MM.1S (cell line): ENCODE data around the gene ACSS1.

ENCODE experiments used
- DNase-seq: peaks from one replicate; pipeline ENCODE4 v3.0.0-alpha.2; 2015
- H2AFZ ChIP-seq: fragments of 300-600 bp; sonication (generic); 2 replicates; pipeline ENCODE4 v1.6.0; 2016; ENCODE audit warnings: antibody characterized with exemption, low read length
- H3F3A ChIP-seq: fragments of 300-600 bp; sonication (generic); 2 replicates; pipeline ENCODE4 v1.6.1; 2016; ENCODE audit warnings: mild to moderate bottlenecking, antibody characterized with exemption, low read length, moderate library complexity, mixed read lengths; ENCODE audit not compliant: insufficient read depth
- H3K27ac ChIP-seq: fragments of 300-600 bp; sonication (generic); 2 replicates; pipeline ENCODE4 v1.5.1; 2016; ENCODE audit warnings: mild to moderate bottlenecking, low read length
- H3K27me3 ChIP-seq: fragments of 300-600 bp; sonication (generic); replicated peaks from 2 replicates; pipeline ENCODE4 v1.6.0; 2016; ENCODE audit warnings: low read length; ENCODE audit not compliant: insufficient read depth
- H3K36me3 ChIP-seq: fragments of 300-600 bp; sonication (generic); replicated peaks from 2 replicates; pipeline ENCODE4 v1.6.1; 2016; ENCODE audit warnings: mild to moderate bottlenecking, low read length, mixed read lengths; ENCODE audit not compliant: insufficient read depth
- H3K4me1 ChIP-seq: fragments of 300-600 bp; sonication (generic); 2 replicates; pipeline ENCODE4 v1.6.1; 2016; ENCODE audit warnings: low read length, mixed read lengths
- H3K4me2 ChIP-seq: fragments of 300-600 bp; sonication (generic); 2 replicates; pipeline ENCODE4 v1.6.0; 2016; ENCODE audit warnings: low read depth, low read length
- H3K4me3 ChIP-seq: fragments of 300-600 bp; sonication (generic); 2 replicates; pipeline ENCODE4 v1.5.1; 2016; ENCODE audit warnings: low read length, mixed read lengths
- H3K79me2 ChIP-seq: fragments of 300-600 bp; sonication (generic); 2 replicates; pipeline ENCODE4 v1.6.1; 2016; ENCODE audit warnings: mixed run types, low read length, mixed read lengths
- H3K9ac ChIP-seq: fragments of 300-600 bp; sonication (generic); 2 replicates; pipeline ENCODE4 v1.6.1; 2016; ENCODE audit warnings: low read length, mixed read lengths
- H3K9me2 ChIP-seq: fragments of 300-600 bp; sonication (generic); replicated peaks from 2 replicates; pipeline ENCODE4 v1.6.1; 2016; ENCODE audit warnings: mild to moderate bottlenecking, low read length, mixed read lengths; ENCODE audit not compliant: insufficient read depth
- H3K9me3 ChIP-seq: fragments of 300-600 bp; sonication (generic); replicated peaks from 2 replicates; pipeline ENCODE4 v1.6.1; 2016; ENCODE audit warnings: mild to moderate bottlenecking, low read length, mixed read lengths; ENCODE audit not compliant: insufficient read depth
- H4K20me1 ChIP-seq: fragments of 300-600 bp; sonication (generic); 2 replicates; pipeline ENCODE4 v1.6.1; 2016; ENCODE audit warnings: mild to moderate bottlenecking, low read length, moderate library complexity, mixed read lengths; ENCODE audit not compliant: insufficient read depth
- EZH2 ChIP-seq: fragments of 300-600 bp; sonication (generic); optimal IDR thresholded peaks from 2 replicates; pipeline ENCODE3; 2017; ENCODE audit warnings: low read depth, mild to moderate bottlenecking, antibody characterized with exemption, low read length, mixed read lengths
- EZH2phosphoT487 ChIP-seq: fragments of 300-600 bp; sonication (generic); IDR thresholded peaks from 2 replicates; pipeline ENCODE4 v1.6.1; 2018; ENCODE audit warnings: antibody characterized with exemption, low read length
- TF ChIP-seq, protein P1 (sequence below): fragments of 300-600 bp; sonication (generic); IDR thresholded peaks from 2 replicates; pipeline ENCODE4 v1.5.1; 2016; ENCODE audit warnings: antibody characterized with exemption, low read length, mixed read lengths

Gene ACSS1

DNA sequence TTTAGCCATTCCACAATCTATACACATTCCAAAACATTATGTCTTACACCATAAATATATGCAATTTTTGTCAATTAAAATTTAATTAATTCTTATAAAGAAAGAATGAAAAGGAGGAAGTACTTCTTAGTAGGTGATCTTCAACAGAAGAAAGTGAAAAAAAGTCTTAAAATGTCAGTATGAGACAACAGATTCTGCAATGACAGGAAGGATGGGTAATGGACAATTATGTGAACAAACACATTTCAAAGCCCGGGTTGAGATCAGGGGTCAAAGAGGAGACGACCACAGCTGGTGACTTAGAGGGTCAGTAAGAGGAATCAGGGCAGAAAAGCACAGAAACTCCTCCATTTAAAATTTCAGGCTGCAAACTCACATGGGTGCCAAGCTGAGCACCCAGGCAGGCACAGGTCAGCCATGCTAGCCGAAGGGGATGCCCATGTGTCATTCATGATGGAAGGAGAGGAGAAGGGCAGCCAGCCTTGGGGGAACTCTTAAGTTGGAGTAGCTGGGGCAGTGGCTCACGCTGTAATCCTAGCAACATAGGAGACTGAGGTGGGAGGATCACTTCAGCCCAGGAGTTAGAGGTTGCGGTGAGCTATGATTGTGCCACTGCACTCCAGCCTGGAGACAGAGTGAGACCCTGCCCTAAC, 13.0 kb upstream of the ACSS1 start:
- H3K4me2 ChIP-seq = no peak overlapping the region
- H3K79me2 ChIP-seq = no peaks in the 10 kb centered on the region
- peaks cover 4% of the 10 kb centered on the region; the same call in 1 of the 2 replicates for H3F3A ChIP-seq

DNA sequence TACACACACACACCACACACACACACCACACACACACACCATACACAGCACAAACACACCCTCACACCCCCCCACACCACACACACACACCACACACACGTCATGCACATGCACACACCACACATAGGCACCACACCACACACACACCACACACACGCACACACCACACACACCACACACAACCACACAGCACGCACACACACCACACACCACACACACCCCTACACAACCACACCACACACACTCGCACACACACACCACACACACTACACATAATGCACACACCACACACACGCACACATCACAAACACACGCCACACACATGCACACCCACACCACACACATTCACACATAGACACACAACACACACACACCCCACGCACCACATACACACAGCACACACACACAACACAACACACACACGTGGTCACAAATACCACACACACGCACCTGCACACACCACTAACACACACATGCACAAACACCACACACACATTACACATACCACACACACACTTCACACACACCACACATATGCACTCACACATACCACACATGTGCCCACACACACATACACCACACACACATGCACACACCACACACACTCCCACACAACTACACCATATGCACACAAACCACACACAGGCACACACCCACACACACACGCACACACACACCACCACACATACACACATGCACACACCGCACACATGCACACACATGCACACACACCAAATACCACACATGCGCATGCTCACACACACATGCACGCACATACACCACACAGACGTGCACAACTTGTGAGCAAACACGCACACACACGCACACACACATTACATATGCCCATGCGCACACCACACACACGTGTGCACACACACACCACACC, 9.4 kb upstream of the ACSS1 start:
- TF ChIP-seq EZH2 (no peak), EZH2phosphoT487 (no peak)
- TF ChIP-seq, protein P1, sequence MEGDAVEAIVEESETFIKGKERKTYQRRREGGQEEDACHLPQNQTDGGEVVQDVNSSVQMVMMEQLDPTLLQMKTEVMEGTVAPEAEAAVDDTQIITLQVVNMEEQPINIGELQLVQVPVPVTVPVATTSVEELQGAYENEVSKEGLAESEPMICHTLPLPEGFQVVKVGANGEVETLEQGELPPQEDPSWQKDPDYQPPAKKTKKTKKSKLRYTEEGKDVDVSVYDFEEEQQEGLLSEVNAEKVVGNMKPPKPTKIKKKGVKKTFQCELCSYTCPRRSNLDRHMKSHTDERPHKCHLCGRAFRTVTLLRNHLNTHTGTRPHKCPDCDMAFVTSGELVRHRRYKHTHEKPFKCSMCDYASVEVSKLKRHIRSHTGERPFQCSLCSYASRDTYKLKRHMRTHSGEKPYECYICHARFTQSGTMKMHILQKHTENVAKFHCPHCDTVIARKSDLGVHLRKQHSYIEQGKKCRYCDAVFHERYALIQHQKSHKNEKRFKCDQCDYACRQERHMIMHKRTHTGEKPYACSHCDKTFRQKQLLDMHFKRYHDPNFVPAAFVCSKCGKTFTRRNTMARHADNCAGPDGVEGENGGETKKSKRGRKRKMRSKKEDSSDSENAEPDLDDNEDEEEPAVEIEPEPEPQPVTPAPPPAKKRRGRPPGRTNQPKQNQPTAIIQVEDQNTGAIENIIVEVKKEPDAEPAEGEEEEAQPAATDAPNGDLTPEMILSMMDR = no peak
- Histone ChIP-seq H3F3A (peaks cover 4% of the 10 kb centered on the region; the same call in 1 of the 2 replicates), H3K27ac (no peak overlapping the region), H3K4me2 (no peak overlapping the region), H3K79me2 (no peaks in the 10 kb centered on the region), H3K4me3 (no peak overlapping the region), H3K36me3 (no peaks in the 10 kb centered on the region), H3K9me2 (no peaks in the 10 kb centered on the region), H2AFZ (no peak overlapping the region), H3K4me1 (peaks cover 22% of the 10 kb centered on the region), H3K27me3 (no peaks in the 10 kb centered on the region), H3K9ac (no peak overlapping the region), H4K20me1 (no peaks in the 10 kb centered on the region), H3K9me3 (no peaks in the 10 kb centered on the region)
- DNase-seq = no peak

More for the DNA sequence above, 13.0 kb upstream of the ACSS1 start:
- Histone ChIP-seq H3K9me2 (no peaks in the 10 kb centered on the region), H3K9ac (no peak overlapping the region), H3K27me3 (no peaks in the 10 kb centered on the region), H4K20me1 (no peaks in the 10 kb centered on the region), H3K36me3 (no peaks in the 10 kb centered on the region), H2AFZ (no peak overlapping the region), H3K9me3 (no peaks in the 10 kb centered on the region), H3K27ac (no peak overlapping the region), H3K4me3 (no peak overlapping the region), H3K4me1 (peaks cover 13% of the 10 kb centered on the region)
- no peak for DNase-seq
- TF ChIP-seq EZH2phosphoT487 (no peak), EZH2 (no peak)
- TF ChIP-seq, protein P1 = no peak

DNA sequence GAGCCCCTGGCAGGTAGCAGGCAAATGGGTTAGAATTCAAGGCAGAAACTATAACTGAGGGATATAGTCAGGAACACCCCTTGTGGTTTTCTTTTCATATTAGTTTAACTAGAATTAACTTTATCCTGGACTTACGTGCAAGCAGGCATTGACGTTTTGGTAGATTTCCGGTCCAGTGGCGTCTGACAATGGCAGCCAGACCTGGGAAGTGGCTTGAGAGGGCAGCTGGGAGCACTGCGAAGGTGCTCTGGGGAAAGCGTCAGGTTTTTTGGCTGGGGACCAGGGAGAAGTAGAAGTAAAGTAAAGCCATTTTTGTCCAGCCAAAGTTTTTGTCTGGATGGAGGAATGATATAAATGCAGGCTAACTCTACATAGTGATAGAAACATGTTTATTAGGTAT, 8.4 kb upstream of the ACSS1 start:
- H3K4me1 ChIP-seq = peaks cover 22% of the 10 kb centered on the region
- no peaks in the 10 kb centered on the region for H3K79me2 ChIP-seq
- no peak for DNase-seq
- no peak overlapping the region for H2AFZ ChIP-seq
- no peak overlapping the region for H3K4me2 ChIP-seq
- no peaks in the 10 kb centered on the region for H3K36me3 ChIP-seq
- H3K9me2 ChIP-seq = no peaks in the 10 kb centered on the region
- H3K9me3 ChIP-seq = no peaks in the 10 kb centered on the region
- no peaks in the 10 kb centered on the region for H3K27me3 ChIP-seq
- no peak overlapping the region for H3K9ac ChIP-seq
- no peaks in the 10 kb centered on the region for H4K20me1 ChIP-seq
- no peak overlapping the region for H3K4me3 ChIP-seq
- H3K27ac ChIP-seq = no peak overlapping the region
- H3F3A ChIP-seq = peaks cover 4% of the 10 kb centered on the region; the same call in 1 of the 2 replicates
- TF ChIP-seq, protein P1 = no peak
- TF ChIP-seq EZH2 (no peak), EZH2phosphoT487 (no peak)
